Tibial nerve (tissue), 4 donors: ENCODE data around the gene PIEZO2. TPM values are rescaled to one million over a fixed set of nuclear protein-coding genes. Genes with fewer than 3 reads are reported as not detected.
"Not testable (repeated sequence)": the region's sequence is repeated elsewhere in the genome, so short reads cannot be mapped to it uniquely, and the experiment has no call there.

Experiments used
- DNase-seq, 2 donors: peaks; one replicate each; pipeline ENCODE4 v3.0.0-alpha.2; 2019; ENCODE audit warnings: low spot score in 2 of 2
- H3K27ac ChIP-seq, 4 donors: fragments of 200-600 bp; sonication (generic) in 3 of 4; one replicate each; pipeline ENCODE4 v1.5.1; 2017 to 2019; ENCODE audit warnings: mild to moderate bottlenecking in 1 of 4
- H3K27me3 ChIP-seq, 2 donors: fragments of 200-600 bp; sonication (generic) in 1 of 2; one replicate each; pipeline versions ENCODE4 v1.5.1 to v1.6.0; 2017 to 2019
- H3K36me3 ChIP-seq, 3 donors: fragments of 200-600 bp; sonication (generic); one replicate each; pipeline ENCODE4 v1.5.1; 2018 to 2019
- H3K4me1 ChIP-seq, 4 donors: fragments of 200-600 bp; sonication (generic) in 3 of 4; one replicate each; pipeline ENCODE4 v1.5.1; 2017 to 2019
- H3K4me3 ChIP-seq, 4 donors: fragments of 200-600 bp; sonication (generic) in 3 of 4; one replicate each; pipeline ENCODE4 v1.5.1; 2017 to 2019; ENCODE audit warnings: mild to moderate bottlenecking in 1 of 4, moderate library complexity in 1 of 4
- H3K9me3 ChIP-seq, 4 donors: fragments of 200-600 bp; sonication (generic) in 3 of 4; one replicate each; pipeline ENCODE4 v1.5.1; 2017 to 2019
- CTCF ChIP-seq, 5 experiments: fragments of 200-600 bp in 3 of 5; fragments of 450-650 bp in 2 of 5; sonication (generic) in 3 of 5; IDR thresholded peaks; one replicate each; pipeline ENCODE4 v1.5.1; 2016 to 2019; ENCODE audit warnings: antibody characterized with exemption in 5 of 5, mild to moderate bottlenecking in 3 of 5, moderate library complexity in 2 of 5
- EP300 ChIP-seq, 2 donors: sonication (generic); formaldehyde crosslinking; IDR thresholded peaks; one replicate each; pipeline ENCODE4 v1.6.1; 2017; ENCODE audit warnings: antibody characterized with exemption in 2 of 2, mild to moderate bottlenecking in 1 of 2
- POLR2A ChIP-seq, 2 donors: fragments of 450-650 bp; IDR thresholded peaks; one replicate each; pipeline ENCODE4 v1.6.1; 2017; ENCODE audit warnings: antibody characterized with exemption in 2 of 2, mild to moderate bottlenecking in 2 of 2, moderate library complexity in 2 of 2
- WGBS, 2 donors: methylation state at CpG; one replicate each; pipeline ENCODE4 v1.1.5; 2018; 5-methylcytosine and 5-hydroxymethylcytosine counted together
- total RNA-seq, 4 donors: library from RNA; depleted of rRNA; stranded (reverse); fragments of >200 nt; gene quantifications; one replicate each; pipeline ENCODE4 v1.1.0, GENCODE V29; 2016

PIEZO2 gene
- total RNA-seq, 4 donors from 2014 or later: 17.0 to 27.7 (median 22.3) TPM

- Histone ChIP-seq H3K4me3 (peak overlapping the region in 3 of 4 donors; percentile 7 to 36 (median 12)), H3K4me1 (peaks cover 0 to 28% (median 5%) of the 10 kb centered on the region in 4 donors), H3K27me3 (no peaks in the 10 kb centered on the region), H3K27ac (peak overlapping the region in 3 of 4 donors; percentile 10 to 77 (median 68)), H3K36me3 (no peaks in the 10 kb centered on the region), H3K9me3 (no peaks in the 10 kb centered on the region)
- no peak for TF ChIP-seq EP300 (IDR thresholded peaks at IDR 0.05)
- TF ChIP-seq CTCF (IDR thresholded peaks at IDR 0.05): no peak
- no peak for TF ChIP-seq POLR2A (IDR thresholded peaks at IDR 0.05)
- no peak for DNase-seq
- 31 to 35% methylated on average over 13 of the region's 13 CpGs for WGBS, 2 donors
Observed at GRCh38 chr18:10926621-10927161, 222.7 kb downstream of the PIEZO2 start.

GRCh38 chr18:10924290-10924689 lies 225.1 kb downstream of the PIEZO2 start:
- H3K27me3 ChIP-seq: no peaks in the 10 kb centered on the region
- H3K27ac ChIP-seq: no peak overlapping the region
- 92 to 93% methylated on average over 4 of the region's 4 CpGs for WGBS, 2 donors

GRCh38 chr18:10923551-10924070 lies 225.8 kb downstream of the PIEZO2 start:
- no peak overlapping the region for H3K27ac ChIP-seq
- no peaks in the 10 kb centered on the region for H3K36me3 ChIP-seq
- WGBS, 2 donors: 63 to 86% methylated on average over 1 of the region's 1 CpG
- H3K27me3 ChIP-seq: no peaks in the 10 kb centered on the region
- peaks cover 0 to 28% (median 5%) of the 10 kb centered on the region in 4 donors for H3K4me1 ChIP-seq
- H3K9me3 ChIP-seq: no peaks in the 10 kb centered on the region
- H3K4me3 ChIP-seq: no peak overlapping the region
- DNase-seq: no peak
- TF ChIP-seq EP300 (IDR thresholded peaks at IDR 0.05): no peak
- no peak for TF ChIP-seq POLR2A (IDR thresholded peaks at IDR 0.05)
- TF ChIP-seq CTCF (IDR thresholded peaks at IDR 0.05): no peak

More at GRCh38 chr18:10924290-10924689, 225.1 kb downstream of the PIEZO2 start:
- H3K9me3 ChIP-seq: no peaks in the 10 kb centered on the region
- TF ChIP-seq CTCF (IDR thresholded peaks at IDR 0.05) (no peak), EP300 (IDR thresholded peaks at IDR 0.05) (no peak), POLR2A (IDR thresholded peaks at IDR 0.05) (no peak)
- DNase-seq: no peak
- no peaks in the 10 kb centered on the region for H3K36me3 ChIP-seq
- peaks cover 0 to 28% (median 5%) of the 10 kb centered on the region in 4 donors for H3K4me1 ChIP-seq
- no peak overlapping the region for H3K4me3 ChIP-seq

GRCh38 chr18:10923141-10923540 lies 226.2 kb downstream of the PIEZO2 start:
- no peak overlapping the region for H3K4me3 ChIP-seq
- H3K27me3 ChIP-seq: no peaks in the 10 kb centered on the region
- no peaks in the 10 kb centered on the region for H3K9me3 ChIP-seq
- H3K27ac ChIP-seq: no peak overlapping the region
- WGBS, 2 donors: 51 to 61% methylated on average over 4 of the region's 4 CpGs
- DNase-seq: no peak
- peaks cover 0 to 23% (median 5%) of the 10 kb centered on the region in 4 donors for H3K4me1 ChIP-seq
- H3K36me3 ChIP-seq: no peaks in the 10 kb centered on the region
- TF ChIP-seq CTCF (IDR thresholded peaks at IDR 0.05) (no peak), EP300 (IDR thresholded peaks at IDR 0.05) (no peak), POLR2A (IDR thresholded peaks at IDR 0.05) (no peak)

- not testable (repeated sequence) for H3K36me3 ChIP-seq, H3K4me3 ChIP-seq
- WGBS, 2 donors: 97% methylated on average over 1 of the region's 1 CpG
Observed at GRCh38 chr18:10922712-10923111, 226.7 kb downstream of the PIEZO2 start.

GRCh38 chr18:10920309-10920708 lies 229.1 kb downstream of the PIEZO2 start:
- not testable (repeated sequence) for H3K27me3 ChIP-seq, DNase-seq, H3K36me3 ChIP-seq, H3K4me3 ChIP-seq, H3K27ac ChIP-seq, H3K4me1 ChIP-seq, H3K9me3 ChIP-seq
- WGBS, 2 donors: 68 to 77% methylated on average over 6 of the region's 6 CpGs

More at GRCh38 chr18:10922712-10923111, 226.7 kb downstream of the PIEZO2 start:
- H3K9me3 ChIP-seq, H3K27ac ChIP-seq, H3K27me3 ChIP-seq, DNase-seq: not testable (repeated sequence)
- H3K4me1 ChIP-seq: peaks cover 0 to 19% (median 5%) of the 10 kb centered on the region in 4 donors
